Kidney tubule cell (primary cell): ENCODE measurements around the gene WFDC11.
A peak's percentile ranks its signal among the peaks of the same experiment; 100 is the strongest.

ENCODE experiments used
- DNase-seq: peaks from one replicate; pipeline ENCODE4 v3.0.0-alpha.2; 2018; ENCODE audit warnings: low spot score

WFDC11 gene

GRCh38 chr20:45626540-45626939 is 43.5 kb downstream of the WFDC11 start:
- DNase-seq: no peak

- DNase-seq: no peak
Measured at GRCh38 chr20:45621593-45621992, 48.4 kb downstream of the WFDC11 start.

GRCh38 chr20:45617591-45617990 is 52.4 kb downstream of the WFDC11 start:
- DNase-seq: no peak

- DNase-seq: no peak
Measured at GRCh38 chr20:45612314-45612713, 57.7 kb downstream of the WFDC11 start.

GRCh38 chr20:45611054-45611453 is 59.0 kb downstream of the WFDC11 start:
- peak; percentile 45 for DNase-seq

- no peak for DNase-seq
Measured at GRCh38 chr20:45607810-45608209, 62.2 kb downstream of the WFDC11 start.
